OCI-LY1 (cell line): Measurements from ENCODE around the gene ZNF512.

Source experiments
- EZH2 ChIP-seq: fragments of 200-600 bp; sonication (generic), shearing (Covaris generic); IDR thresholded peaks from 2 replicates; pipeline ENCODE4 v1.8.0; 2017; ENCODE audit warnings: borderline replicate concordance, mixed run types, mild to moderate bottlenecking, antibody characterized with exemption, low read length, moderate library complexity, mixed read lengths
- TF ChIP-seq, protein P1 (sequence below): fragments of 200-600 bp; sonication (generic), shearing (Covaris generic); IDR thresholded peaks from 2 replicates; pipeline ENCODE4 v1.5.1; 2017; ENCODE audit warnings: mild to moderate bottlenecking, antibody characterized with exemption, low read length, moderate library complexity, mixed read lengths

DNA sequence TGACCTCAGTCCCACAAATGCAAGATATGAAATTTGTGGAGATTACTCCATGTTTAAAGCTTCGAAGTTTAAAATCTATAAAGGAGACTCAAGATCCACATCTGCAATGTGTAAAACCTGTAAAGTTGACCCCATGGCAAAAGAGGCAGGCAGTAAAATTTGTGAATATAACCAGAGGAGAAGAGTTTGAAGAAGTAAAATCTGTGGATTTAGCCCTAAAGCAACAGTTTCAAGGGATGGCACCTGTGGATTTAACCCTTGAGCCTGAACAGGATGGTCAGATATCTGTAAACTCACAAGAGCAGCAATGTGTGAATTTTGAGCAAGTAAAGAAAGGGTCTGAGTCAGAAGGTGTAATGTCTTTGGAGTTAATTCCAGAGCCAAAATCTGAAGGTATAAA, 11.2 kb upstream of the ZNF512 start:
- TF ChIP-seq, protein P1, sequence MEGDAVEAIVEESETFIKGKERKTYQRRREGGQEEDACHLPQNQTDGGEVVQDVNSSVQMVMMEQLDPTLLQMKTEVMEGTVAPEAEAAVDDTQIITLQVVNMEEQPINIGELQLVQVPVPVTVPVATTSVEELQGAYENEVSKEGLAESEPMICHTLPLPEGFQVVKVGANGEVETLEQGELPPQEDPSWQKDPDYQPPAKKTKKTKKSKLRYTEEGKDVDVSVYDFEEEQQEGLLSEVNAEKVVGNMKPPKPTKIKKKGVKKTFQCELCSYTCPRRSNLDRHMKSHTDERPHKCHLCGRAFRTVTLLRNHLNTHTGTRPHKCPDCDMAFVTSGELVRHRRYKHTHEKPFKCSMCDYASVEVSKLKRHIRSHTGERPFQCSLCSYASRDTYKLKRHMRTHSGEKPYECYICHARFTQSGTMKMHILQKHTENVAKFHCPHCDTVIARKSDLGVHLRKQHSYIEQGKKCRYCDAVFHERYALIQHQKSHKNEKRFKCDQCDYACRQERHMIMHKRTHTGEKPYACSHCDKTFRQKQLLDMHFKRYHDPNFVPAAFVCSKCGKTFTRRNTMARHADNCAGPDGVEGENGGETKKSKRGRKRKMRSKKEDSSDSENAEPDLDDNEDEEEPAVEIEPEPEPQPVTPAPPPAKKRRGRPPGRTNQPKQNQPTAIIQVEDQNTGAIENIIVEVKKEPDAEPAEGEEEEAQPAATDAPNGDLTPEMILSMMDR, result no peak
- TF ChIP-seq EZH2, result no peak
